Measurements from ENCODE around the gene ANO8. TPM values are rescaled to one million over a fixed set of nuclear protein-coding genes. Genes with fewer than 3 reads are reported as not detected.
A peak's percentile ranks its signal among the peaks of the same experiment; 100 is the strongest.

The ANO8 gene
- total and polyA plus RNA-seq, 2 of the 13 experiments (the other 11 are each of a cell fraction or from before 2014, with no cell fraction given): 1.8 to 3.5 TPM

GRCh38 chr19:17334414-17335409 is at the start of gene ANO8 (continued):
- TF ChIP-seq GLI4 (CRISPR knock-in tag; IDR thresholded peaks at IDR 0.05; ENCODE audit: borderline replicate concordance) (peak; percentile 83; the same call in 1 of the 2 replicates), ZNF280B (CRISPR knock-in tag; IDR thresholded peaks at IDR 0.05; ENCODE audit: borderline replicate concordance) (no peak), ZNF10 (CRISPR knock-in tag; IDR thresholded peaks at IDR 0.05; ENCODE audit: borderline replicate concordance, low read depth) (no peak), SNAPC2 (CRISPR knock-in tag; IDR thresholded peaks at IDR 0.05) (no peak), ZC3H13 (CRISPR knock-in tag; IDR thresholded peaks at IDR 0.05) (no peak; the same call in 1 of the 2 replicates), ZFP62 (CRISPR knock-in tag; IDR thresholded peaks at IDR 0.05) (no peak), ZNF550 (CRISPR knock-in tag; IDR thresholded peaks at IDR 0.05; ENCODE audit: borderline replicate concordance) (peak; percentile 81; the same call in 1 of the 2 replicates), MXD1 (CRISPR knock-in tag; IDR thresholded peaks at IDR 0.05) (peak; percentile 79; the same call in 1 of the 2 replicates), GZF1 (CRISPR knock-in tag; IDR thresholded peaks at IDR 0.05) (no peak), ZNF644 (CRISPR knock-in tag; IDR thresholded peaks at IDR 0.05; ENCODE audit: low read depth) (no peak), KDM1A (CRISPR knock-in tag; IDR thresholded peaks at IDR 0.05) (no peak), KAT8 (CRISPR knock-in tag; IDR thresholded peaks at IDR 0.05) (peak; percentile 76), GPN1 (CRISPR knock-in tag; IDR thresholded peaks at IDR 0.05; ENCODE audit: borderline replicate concordance) (no peak), RXRB (CRISPR knock-in tag; IDR thresholded peaks at IDR 0.05; ENCODE audit: borderline replicate concordance) (0 out of 2 replicates have a peak, but pooled peaks have one; percentile 9), PHF21A (CRISPR knock-in tag; IDR thresholded peaks at IDR 0.05) (peak; percentile 75), ZNF891 (CRISPR knock-in tag; IDR thresholded peaks at IDR 0.05) (no peak), ZNF329 (CRISPR knock-in tag; IDR thresholded peaks at IDR 0.05; ENCODE audit: low read depth) (0 out of 2 replicates have a peak, but pooled peaks have one; percentile 79), ZSCAN12 (CRISPR knock-in tag; IDR thresholded peaks at IDR 0.05) (no peak), NCOA5 (CRISPR knock-in tag; IDR thresholded peaks at IDR 0.05) (no peak), SATB2 (CRISPR knock-in tag; IDR thresholded peaks at IDR 0.05) (no peak)
- TF ChIP-seq, protein P1, sequence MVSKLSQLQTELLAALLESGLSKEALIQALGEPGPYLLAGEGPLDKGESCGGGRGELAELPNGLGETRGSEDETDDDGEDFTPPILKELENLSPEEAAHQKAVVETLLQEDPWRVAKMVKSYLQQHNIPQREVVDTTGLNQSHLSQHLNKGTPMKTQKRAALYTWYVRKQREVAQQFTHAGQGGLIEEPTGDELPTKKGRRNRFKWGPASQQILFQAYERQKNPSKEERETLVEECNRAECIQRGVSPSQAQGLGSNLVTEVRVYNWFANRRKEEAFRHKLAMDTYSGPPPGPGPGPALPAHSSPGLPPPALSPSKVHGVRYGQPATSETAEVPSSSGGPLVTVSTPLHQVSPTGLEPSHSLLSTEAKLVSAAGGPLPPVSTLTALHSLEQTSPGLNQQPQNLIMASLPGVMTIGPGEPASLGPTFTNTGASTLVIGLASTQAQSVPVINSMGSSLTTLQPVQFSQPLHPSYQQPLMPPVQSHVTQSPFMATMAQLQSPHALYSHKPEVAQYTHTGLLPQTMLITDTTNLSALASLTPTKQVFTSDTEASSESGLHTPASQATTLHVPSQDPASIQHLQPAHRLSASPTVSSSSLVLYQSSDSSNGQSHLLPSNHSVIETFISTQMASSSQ (IDR thresholded peaks at IDR 0.05; ENCODE audit: low read depth): no peak
- TF ChIP-seq, protein P1 (CRISPR knock-in tag; IDR thresholded peaks at IDR 0.05; ENCODE audit: borderline replicate concordance): peak; percentile 33; the same call in 1 of the 2 replicates
- TF ChIP-seq, protein P2, sequence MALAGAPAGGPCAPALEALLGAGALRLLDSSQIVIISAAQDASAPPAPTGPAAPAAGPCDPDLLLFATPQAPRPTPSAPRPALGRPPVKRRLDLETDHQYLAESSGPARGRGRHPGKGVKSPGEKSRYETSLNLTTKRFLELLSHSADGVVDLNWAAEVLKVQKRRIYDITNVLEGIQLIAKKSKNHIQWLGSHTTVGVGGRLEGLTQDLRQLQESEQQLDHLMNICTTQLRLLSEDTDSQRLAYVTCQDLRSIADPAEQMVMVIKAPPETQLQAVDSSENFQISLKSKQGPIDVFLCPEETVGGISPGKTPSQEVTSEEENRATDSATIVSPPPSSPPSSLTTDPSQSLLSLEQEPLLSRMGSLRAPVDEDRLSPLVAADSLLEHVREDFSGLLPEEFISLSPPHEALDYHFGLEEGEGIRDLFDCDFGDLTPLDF (CRISPR knock-in tag; IDR thresholded peaks at IDR 0.05): peak; percentile 27; the same call in 1 of the 2 replicates
